HG03139 (cell line): ENCODE measurements around the gene CAMTA1.

Experiments used
- ATAC-seq: cut with Tn5 transposase; IDR thresholded peaks from one replicate; pipeline ENCODE4 v1.9.1; 2021; ENCODE audit not compliant: unreplicated experiment

The CAMTA1 gene

DNA sequence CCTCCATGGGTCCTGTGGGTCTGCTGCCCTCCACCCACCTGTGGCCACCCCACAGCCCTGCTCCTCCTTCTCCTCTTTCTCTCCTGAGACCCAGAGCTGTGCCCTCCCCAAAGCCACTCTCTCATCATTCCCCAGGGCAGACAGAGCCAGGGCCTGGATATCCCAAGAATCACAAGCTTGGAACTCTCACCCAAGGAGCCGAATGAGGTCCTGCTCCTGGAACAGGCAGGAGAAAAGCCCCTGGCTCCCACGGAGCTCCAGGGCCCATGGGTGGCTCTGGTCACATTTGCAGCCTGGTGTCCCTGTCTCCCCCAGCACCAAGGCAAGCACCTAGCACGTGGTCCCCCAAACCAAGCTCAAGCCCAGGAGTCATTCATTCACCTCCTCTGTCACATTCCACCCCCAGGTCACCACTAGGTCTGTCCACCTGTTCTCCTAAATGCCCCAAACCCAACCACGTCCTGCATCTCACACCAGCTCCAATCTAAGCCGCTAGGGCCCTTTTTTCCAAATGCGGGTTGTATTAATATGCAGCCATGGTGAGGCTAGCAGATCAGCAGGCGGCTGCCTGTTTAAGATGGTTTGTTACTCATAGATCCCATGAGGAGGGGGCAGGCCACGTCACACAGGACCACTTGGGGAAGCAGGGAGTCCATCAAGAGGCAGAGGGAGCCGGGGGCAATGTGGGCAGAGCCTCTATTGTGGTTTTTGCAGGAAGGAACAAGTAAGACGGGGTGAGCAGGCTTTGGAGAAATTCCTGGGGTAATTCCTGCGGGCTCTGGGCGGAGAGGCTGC lies 770.3 kb downstream of the CAMTA1 start:
- ATAC-seq, result no peak

GRCh38 chr1:7557301-7557891 lies 772.1 kb downstream of the CAMTA1 start:
- ATAC-seq, result no peak

DNA sequence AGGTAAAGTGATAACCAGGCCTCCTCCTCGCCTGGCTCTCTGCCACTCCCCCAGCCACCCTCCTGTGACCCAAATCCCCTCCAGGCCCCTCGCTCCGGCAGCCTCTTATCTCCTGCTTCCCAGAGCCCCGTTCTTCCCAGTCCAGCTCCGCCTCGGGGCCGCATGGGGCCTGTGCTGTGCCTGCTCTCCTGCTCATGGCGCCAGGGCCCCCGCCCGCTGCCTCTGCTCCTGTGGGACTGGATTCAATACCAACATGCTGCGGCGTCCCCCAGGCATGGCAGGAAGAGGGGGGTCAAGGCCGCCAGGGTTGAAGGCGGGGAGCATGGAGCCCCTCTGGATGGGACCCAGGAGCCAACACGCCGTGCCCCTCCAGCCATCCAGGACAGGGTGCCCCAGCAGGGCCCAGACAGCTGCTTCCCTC lies 772.8 kb downstream of the CAMTA1 start:
- no peak for ATAC-seq

DNA sequence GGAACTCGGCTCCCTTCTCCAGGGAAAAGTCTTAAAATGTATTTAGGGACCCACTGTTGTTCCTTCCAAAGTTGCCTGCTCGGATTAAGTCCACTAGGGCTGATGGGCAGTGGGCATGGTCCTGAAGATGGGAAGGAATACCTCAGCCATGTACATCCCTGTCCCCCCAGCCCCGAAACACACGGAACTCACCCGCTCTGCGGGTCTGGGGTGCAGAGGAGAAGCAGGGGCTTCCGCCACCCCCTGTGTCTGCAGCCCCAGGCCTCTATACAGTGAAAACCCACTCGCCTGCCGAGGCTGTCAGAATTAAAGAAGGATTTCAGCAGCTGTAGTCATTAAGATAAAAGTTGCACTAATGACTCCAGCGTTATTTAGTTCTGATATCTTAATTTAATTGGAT lies 773.2 kb downstream of the CAMTA1 start:
- no peak for ATAC-seq

DNA sequence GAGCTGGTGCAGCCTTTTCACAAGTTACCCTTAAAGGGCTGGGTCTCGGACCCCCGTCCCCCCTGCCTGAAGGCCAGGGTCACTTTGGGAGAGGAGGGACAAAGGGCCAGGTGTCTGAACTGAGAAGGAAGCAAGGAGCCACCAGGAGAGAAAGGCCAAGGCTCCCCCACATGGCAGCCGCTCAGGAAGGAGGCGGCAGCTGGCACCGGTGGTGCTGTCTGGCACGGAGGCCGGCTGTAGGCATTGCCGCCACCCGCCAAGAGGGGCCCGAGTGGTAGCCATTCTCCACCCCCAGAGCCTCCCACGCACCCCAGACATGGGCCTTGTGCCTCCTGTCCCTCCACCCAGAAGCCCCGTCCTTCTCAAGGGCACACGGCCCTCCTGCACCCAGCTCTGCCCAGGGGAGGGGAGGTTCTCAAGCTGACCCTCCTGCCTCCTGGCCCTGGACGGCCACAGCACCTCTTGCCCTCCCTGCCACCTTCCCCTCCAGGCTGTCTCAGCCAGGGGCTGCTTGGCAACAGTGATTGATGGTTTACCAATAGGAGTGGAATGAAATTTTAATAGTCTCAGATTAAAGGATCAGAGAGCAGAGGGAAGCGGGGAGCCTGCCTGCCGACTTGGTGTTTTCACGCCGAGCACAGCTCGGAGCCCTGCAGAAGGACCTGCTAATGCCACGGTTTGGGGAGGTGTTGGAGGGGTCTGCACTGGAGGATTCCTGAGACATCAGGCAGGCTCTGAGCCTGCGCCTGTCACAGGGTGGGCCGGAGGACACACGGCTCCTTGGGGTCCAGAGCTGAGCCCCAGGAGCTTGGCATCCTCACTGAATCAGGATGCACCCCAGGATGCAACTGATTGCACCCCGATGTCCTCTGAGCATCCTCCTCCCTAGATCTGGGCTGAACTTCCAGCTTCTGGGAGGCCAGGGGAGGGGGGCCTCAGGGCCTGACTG lies 773.9 kb downstream of the CAMTA1 start:
- no peak for ATAC-seq

DNA sequence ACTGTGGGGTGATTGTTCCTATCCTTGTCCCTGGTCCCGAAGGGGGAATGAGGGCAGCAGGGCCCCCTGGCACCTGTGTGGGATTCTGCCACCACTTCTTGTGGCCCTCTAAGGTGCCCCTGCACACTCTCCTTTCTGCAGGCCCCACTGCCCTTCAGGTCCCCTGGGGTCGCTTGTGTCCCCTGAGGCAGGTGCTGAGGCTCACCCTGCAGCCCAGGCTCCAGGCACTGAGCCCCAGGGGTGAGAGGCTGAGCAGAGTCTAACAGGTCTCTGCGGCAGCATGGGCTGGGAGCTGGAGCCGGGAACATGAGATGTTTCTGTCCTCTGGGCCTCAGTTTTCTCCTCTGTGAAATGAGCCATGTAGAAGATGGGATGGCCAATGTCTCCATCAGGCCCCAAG lies 774.9 kb downstream of the CAMTA1 start:
- ATAC-seq, result no peak

- ATAC-seq, result no peak
These were observed 775.4 kb downstream of the CAMTA1 start for GRCh38 chr1:7560601-7561181.

- ATAC-seq, result no peak
These were observed 776.2 kb downstream of the CAMTA1 start for GRCh38 chr1:7561331-7561921.

- ATAC-seq, result no peak
These were observed 776.9 kb downstream of the CAMTA1 start for GRCh38 chr1:7561936-7562728.

DNA sequence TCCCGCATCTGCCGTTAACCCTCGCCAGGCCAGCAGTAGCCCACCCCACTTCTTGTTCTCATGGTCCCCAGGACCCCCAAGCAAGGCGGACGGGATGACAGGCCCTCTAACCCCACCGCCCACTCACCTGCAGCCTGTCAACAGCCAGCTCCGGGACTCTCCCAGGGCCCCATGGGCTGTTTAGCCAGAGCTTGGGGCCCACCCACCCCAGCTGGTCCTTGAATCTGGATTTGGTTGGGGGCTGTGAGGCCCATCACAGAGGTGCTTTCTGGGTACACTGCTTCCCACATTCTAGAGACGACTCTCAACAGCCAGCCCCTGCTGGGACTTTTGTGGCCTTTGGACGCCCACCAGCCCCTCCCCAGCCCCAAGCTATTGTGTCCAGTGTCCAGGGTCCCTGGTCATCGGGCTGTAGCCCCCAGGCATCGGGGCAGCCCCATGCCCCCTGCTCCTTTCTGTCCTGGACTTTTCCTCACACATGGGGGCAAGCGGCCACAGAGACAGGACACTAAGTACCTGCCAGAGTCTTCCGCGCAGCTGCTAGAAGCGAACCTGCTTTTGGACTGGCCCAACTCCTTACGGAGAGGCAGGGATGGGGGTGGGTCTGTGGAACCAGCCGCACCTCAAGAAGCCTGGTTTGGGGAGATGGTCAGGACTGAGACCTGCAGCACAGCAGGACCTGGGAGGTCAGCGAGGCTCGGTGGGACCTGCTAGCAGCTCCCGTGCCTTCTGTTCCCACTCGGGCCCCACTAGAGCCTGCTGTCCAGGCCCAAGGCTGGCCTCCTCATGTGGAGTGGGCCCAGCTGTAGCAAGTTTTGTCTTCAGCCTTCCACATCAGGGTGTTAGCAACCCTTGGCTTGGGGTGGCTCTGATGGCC lies 777.7 kb downstream of the CAMTA1 start:
- ATAC-seq, result no peak

DNA sequence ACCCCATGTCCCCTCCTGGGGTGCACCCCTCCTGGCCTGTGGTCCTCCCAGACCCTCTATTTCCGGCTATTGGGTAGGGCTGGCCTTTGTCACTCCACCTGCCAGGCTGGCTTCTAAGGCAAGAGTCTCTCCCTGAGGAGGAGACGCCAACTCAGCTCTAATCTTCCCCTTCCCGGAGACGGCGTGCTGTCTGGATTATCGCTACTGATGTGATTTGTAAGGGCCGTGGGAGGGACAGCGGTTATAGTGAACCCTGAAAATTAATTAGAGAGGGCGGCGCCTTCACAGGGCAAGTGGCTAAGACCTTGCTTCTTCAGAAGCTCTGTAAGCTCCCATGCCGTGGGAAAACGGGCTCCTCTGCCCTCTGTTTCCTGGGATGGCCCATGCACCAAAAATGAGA lies 778.9 kb downstream of the CAMTA1 start:
- no peak for ATAC-seq

DNA sequence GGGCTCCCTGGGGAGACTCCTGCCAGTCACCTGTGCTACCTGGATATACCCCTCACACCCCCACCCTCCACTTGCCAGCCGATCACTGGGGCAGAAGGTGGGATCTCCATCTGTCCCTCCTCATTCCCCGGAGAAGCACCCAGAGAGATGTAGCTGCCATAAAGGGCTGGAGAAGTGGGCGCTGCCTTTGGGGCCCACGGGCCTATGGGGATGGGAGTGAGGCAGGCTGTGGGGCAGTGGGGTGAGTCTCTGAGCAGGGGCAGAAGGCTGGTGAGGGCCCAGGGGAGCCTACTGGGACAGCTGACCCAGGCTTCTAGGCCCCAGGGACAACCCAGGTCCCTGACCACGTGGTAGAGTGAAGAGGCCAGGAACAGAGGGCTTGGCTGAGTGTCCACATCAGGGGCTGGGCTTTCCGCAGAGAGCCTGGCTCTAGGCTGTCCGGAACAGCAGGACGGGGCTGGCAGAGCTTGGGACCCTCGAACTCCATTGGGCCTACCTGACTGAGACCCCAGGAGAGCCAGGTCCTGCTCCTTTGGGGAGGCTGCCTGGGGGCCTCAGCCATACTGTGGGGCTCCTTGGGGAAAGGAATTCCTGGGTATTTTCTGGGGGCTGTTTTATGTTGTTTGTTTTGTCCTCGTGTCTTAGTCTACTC lies 780.0 kb downstream of the CAMTA1 start:
- no peak for ATAC-seq

- ATAC-seq, result no peak
These were observed 781.4 kb downstream of the CAMTA1 start for GRCh38 chr1:7566417-7567375.

- no peak for ATAC-seq
These were observed 782.1 kb downstream of the CAMTA1 start for GRCh38 chr1:7567376-7567775.

DNA sequence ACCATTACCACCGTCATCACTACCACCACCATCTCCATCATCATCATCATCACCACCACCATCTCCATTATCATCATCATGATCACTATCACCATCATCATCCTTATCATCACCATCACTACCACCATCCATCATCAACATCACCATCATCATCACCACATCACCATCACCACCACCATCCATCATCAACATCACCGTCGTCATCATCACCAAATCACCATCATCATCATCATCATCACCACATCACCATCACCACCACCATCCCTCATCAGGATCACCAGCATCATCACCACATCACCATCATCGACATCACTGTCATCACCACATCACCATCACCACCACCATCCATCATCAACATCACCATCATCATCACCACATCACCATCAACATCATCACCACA lies 782.8 kb downstream of the CAMTA1 start:
- no peak for ATAC-seq

DNA sequence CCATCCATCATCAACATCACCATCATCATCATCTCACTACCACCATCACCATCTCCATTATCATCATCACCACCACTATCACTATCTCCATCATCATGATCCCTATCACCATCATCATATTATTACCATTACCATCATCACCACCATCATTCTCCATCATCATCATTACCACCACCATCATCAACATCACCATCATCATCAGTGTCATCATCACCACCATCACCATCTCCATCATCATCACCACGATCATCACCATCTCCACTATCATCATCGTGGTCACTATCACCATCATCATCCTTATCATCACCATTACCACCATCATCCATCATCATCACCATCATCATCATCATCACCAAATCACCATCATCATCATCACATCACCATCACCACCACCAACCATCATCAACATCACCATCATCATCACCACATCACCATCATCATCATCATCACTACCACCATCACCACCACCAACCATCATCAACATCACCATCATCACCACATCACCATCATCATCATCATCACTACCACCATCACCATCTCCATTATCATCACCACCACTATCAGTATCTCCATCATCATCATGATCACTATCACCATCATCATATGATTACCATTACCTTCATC lies 783.8 kb downstream of the CAMTA1 start:
- ATAC-seq, result no peak

DNA sequence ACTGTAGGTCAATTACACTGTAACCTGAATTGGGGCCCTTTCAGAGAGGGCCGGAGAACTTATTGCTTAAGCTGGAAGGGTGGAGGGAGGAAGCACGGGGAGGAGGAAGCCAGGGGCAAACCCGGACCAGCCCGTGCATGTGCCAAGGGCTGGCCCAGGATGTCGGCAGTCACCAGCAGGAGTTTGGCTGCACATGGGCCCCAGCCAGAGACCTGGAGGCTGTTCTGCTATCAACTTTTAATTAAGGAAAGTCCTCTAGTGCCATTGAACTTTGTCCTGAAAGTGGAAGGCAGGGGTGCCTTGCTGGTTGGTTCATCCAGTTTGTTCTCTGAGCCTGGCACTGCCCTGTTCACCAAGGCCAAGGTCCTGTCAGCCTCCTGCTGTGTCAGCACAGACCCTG lies 785.1 kb downstream of the CAMTA1 start:
- no peak for ATAC-seq
